ENCODE measurements around the gene BAIAP3.

BAIAP3 gene

GRCh38 chr16:1344499-1344898 lies 11.1 kb downstream of the BAIAP3 start:
- no peak for DNase-seq (ENCODE audit: extremely low read depth in 1 of 2, low read depth in 1 of 2)

- no peak for DNase-seq (ENCODE audit: extremely low read depth in 1 of 2, low read depth in 1 of 2)
Measured at GRCh38 chr16:1345087-1345486, 11.6 kb downstream of the BAIAP3 start.

- no peak for DNase-seq (ENCODE audit: extremely low read depth in 1 of 2, low read depth in 1 of 2)
Measured at GRCh38 chr16:1345651-1346421, 12.4 kb downstream of the BAIAP3 start.

- no peak for DNase-seq (ENCODE audit: extremely low read depth in 1 of 2, low read depth in 1 of 2)
Measured at GRCh38 chr16:1346422-1347285, 13.2 kb downstream of the BAIAP3 start.

- no peak for DNase-seq (ENCODE audit: extremely low read depth in 1 of 2, low read depth in 1 of 2)
Measured at GRCh38 chr16:1347286-1347855, 13.9 kb downstream of the BAIAP3 start.

- no peak for DNase-seq (ENCODE audit: extremely low read depth in 1 of 2, low read depth in 1 of 2)
Measured at GRCh38 chr16:1347962-1348361, 14.5 kb downstream of the BAIAP3 start.

GRCh38 chr16:1348441-1348840 lies 15.0 kb downstream of the BAIAP3 start:
- no peak for DNase-seq (ENCODE audit: extremely low read depth in 1 of 2, low read depth in 1 of 2)

GRCh38 chr16:1348926-1349325 lies 15.5 kb downstream of the BAIAP3 start:
- no peak for DNase-seq (ENCODE audit: extremely low read depth in 1 of 2, low read depth in 1 of 2)

- DNase-seq (ENCODE audit: extremely low read depth in 1 of 2, low read depth in 1 of 2): no peak
Measured at GRCh38 chr16:1349351-1349750, 15.9 kb downstream of the BAIAP3 start.

GRCh38 chr16:1349951-1350350 lies 16.5 kb downstream of the BAIAP3 start:
- no peak for DNase-seq (ENCODE audit: extremely low read depth in 1 of 2, low read depth in 1 of 2)

GRCh38 chr16:1350691-1351090 lies 17.2 kb downstream of the BAIAP3 start:
- DNase-seq (ENCODE audit: extremely low read depth in 1 of 2, low read depth in 1 of 2): no peak

GRCh38 chr16:1351215-1351581 lies 17.8 kb downstream of the BAIAP3 start:
- no peak for DNase-seq (ENCODE audit: extremely low read depth in 1 of 2, low read depth in 1 of 2)

GRCh38 chr16:1351582-1352362 lies 18.3 kb downstream of the BAIAP3 start, which contains the start of the genes GNPTG and TSR3:
TSS of gene GNPTG (plus strand) at chr16:1351931. CDS start at chr16:1351966, 35 bp downstream.
TSS of gene TSR3 (minus strand) at chr16:1351878. CDS start at chr16:1351804, 74 bp downstream.
- peak; percentile 46 to 79 for DNase-seq (ENCODE audit: extremely low read depth in 1 of 2, low read depth in 1 of 2)

- no peak for DNase-seq (ENCODE audit: extremely low read depth in 1 of 2, low read depth in 1 of 2)
Measured at GRCh38 chr16:1354815-1355540, 21.5 kb downstream of the BAIAP3 start.

GRCh38 chr16:1355591-1355990 lies 22.1 kb downstream of the BAIAP3 start:
- DNase-seq (ENCODE audit: extremely low read depth in 1 of 2, low read depth in 1 of 2): no peak

- DNase-seq (ENCODE audit: extremely low read depth in 1 of 2, low read depth in 1 of 2): no peak
Measured at GRCh38 chr16:1356061-1356900, 22.8 kb downstream of the BAIAP3 start.

- no peak for DNase-seq (ENCODE audit: extremely low read depth in 1 of 2, low read depth in 1 of 2)
Measured at GRCh38 chr16:1357906-1358566, 24.6 kb downstream of the BAIAP3 start.

- DNase-seq (ENCODE audit: extremely low read depth in 1 of 2, low read depth in 1 of 2): no peak
Measured at GRCh38 chr16:1361685-1362360, 28.4 kb downstream of the BAIAP3 start.
